HG02610 (cell line): ENCODE data around the gene UBE2D3.
"Not testable (repeated sequence)": the region's sequence is repeated elsewhere in the genome, so short reads cannot be mapped to it uniquely, and the experiment has no call there.

Source experiments
- ATAC-seq: cut with Tn5 transposase; IDR thresholded peaks from one replicate; pipeline ENCODE4 v1.9.1; 2021; ENCODE audit warnings: mild to moderate bottlenecking, moderate library complexity; ENCODE audit not compliant: unreplicated experiment

UBE2D3 gene

GRCh38 chr4:102826890-102827673, at the start of gene UBE2D3:
UBE2D3 (minus strand) TSS chr4:102827551; CDS start chr4:102826508, 1,043 bp downstream.
- ATAC-seq: peak; percentile 31

- ATAC-seq: no peak
Observed at GRCh38 chr4:102871772-102872171, 44.4 kb upstream of the UBE2D3 start.

- peak; percentile 30 for ATAC-seq
Observed at GRCh38 chr4:102869569-102870197, 42.3 kb upstream of the UBE2D3 start.

- ATAC-seq: peak; percentile 91
Observed at GRCh38 chr4:102868781-102869568, 41.6 kb upstream of the UBE2D3 start, which contains the start of gene CISD2. CISD2 (plus strand) TSS chr4:102868992; CDS start chr4:102869085, 93 bp downstream.

GRCh38 chr4:102868153-102868780, 40.9 kb upstream of the UBE2D3 start:
- ATAC-seq: no peak

- no peak for ATAC-seq
Observed at GRCh38 chr4:102867278-102868152, 40.2 kb upstream of the UBE2D3 start.

- ATAC-seq: not testable (repeated sequence)
Observed at GRCh38 chr4:102865327-102865726, 38.0 kb upstream of the UBE2D3 start.

GRCh38 chr4:102862747-102863146, 35.4 kb upstream of the UBE2D3 start:
- ATAC-seq: no peak

- no peak for ATAC-seq
Observed at GRCh38 chr4:102862016-102862415, 34.7 kb upstream of the UBE2D3 start.

GRCh38 chr4:102860611-102861324, 33.4 kb upstream of the UBE2D3 start:
- no peak for ATAC-seq

- ATAC-seq: no peak
Observed at GRCh38 chr4:102858828-102859464, 31.6 kb upstream of the UBE2D3 start.

GRCh38 chr4:102850370-102850769, 23.0 kb upstream of the UBE2D3 start:
- no peak for ATAC-seq

- ATAC-seq: no peak
Observed at GRCh38 chr4:102849579-102850104, 22.3 kb upstream of the UBE2D3 start.

GRCh38 chr4:102847687-102848086, 20.3 kb upstream of the UBE2D3 start:
- no peak for ATAC-seq

- ATAC-seq: no peak
Observed at GRCh38 chr4:102843938-102844337, 16.6 kb upstream of the UBE2D3 start.

- ATAC-seq: no peak
Observed at GRCh38 chr4:102843273-102843672, 15.9 kb upstream of the UBE2D3 start.

- ATAC-seq: no peak
Observed at GRCh38 chr4:102842367-102842766, 15.0 kb upstream of the UBE2D3 start.

GRCh38 chr4:102836596-102836995, 9.2 kb upstream of the UBE2D3 start:
- no peak for ATAC-seq

- ATAC-seq: no peak
Observed at GRCh38 chr4:102832667-102833066, 5.3 kb upstream of the UBE2D3 start.
